Muscle of leg (tissue), 11 donors: ENCODE data around the gene G6PD. TPM values are rescaled to one million over a fixed set of nuclear protein-coding genes. Genes with fewer than 3 reads are reported as not detected.
"Not testable (repeated sequence)": the region's sequence is repeated elsewhere in the genome, so short reads cannot be mapped to it uniquely, and the experiment has no call there.

ENCODE experiments used
- DNase-seq: peaks from one replicate; pipeline ENCODE4 v3.0.0; 2013
- H3K27ac ChIP-seq: one replicate; pipeline ENCODE4 v1.5.1; 2013; ENCODE audit warnings: mild to moderate bottlenecking, low read length, control low read depth
- H3K27me3 ChIP-seq: one replicate; pipeline ENCODE4 v1.6.1; 2013; ENCODE audit warnings: low read length; ENCODE audit not compliant: control insufficient read depth, insufficient read depth
- H3K36me3 ChIP-seq: one replicate; pipeline ENCODE4 v1.6.1; 2013; ENCODE audit warnings: low read length; ENCODE audit not compliant: control insufficient read depth, insufficient read depth
- H3K4me1 ChIP-seq: one replicate; pipeline ENCODE4 v1.6.1; 2013; ENCODE audit warnings: low read length; ENCODE audit not compliant: control insufficient read depth, insufficient read depth
- H3K4me3 ChIP-seq: one replicate; pipeline ENCODE4 v1.5.1; 2013; ENCODE audit warnings: low read length, control low read depth
- H3K9me3 ChIP-seq: replicated peaks from 2 replicates; pipeline ENCODE4 v1.6.1; 2013; ENCODE audit warnings: low read depth, low read length; ENCODE audit not compliant: control insufficient read depth
- WGBS: methylation state at CpG from one replicate; pipeline ENCODE4 v1.1.5; 2013; ENCODE audit warnings: missing lambda C conversion rate; ENCODE audit not compliant: insufficient coverage; 5-methylcytosine and 5-hydroxymethylcytosine counted together
- polyA plus RNA-seq, 8 donors: library from polyadenylated mRNA; unstranded; fragments of 120-200 nt; gene quantifications; one replicate each; pipeline versions ENCODE4 v1.2.1 to v1.2.3, GENCODE V29; 2013; ENCODE audit warnings: inconsistent platforms in 1 of 8, low replicate concordance in 1 of 8; ENCODE audit not compliant: insufficient read length in 8 of 8, insufficient read depth in 1 of 8
- total RNA-seq: library from RNA; stranded (reverse); fragments of 120-200 nt; gene quantifications from one replicate; pipeline ENCODE4 v1.2.4, GENCODE V29; 2013

The G6PD gene
- total and polyA plus RNA-seq, 9 donors = 5.8 to 19.4 (median 13.5) TPM

- not testable (repeated sequence) for H3K4me1 ChIP-seq, DNase-seq, H3K27ac ChIP-seq, H3K36me3 ChIP-seq, H3K27me3 ChIP-seq, H3K9me3 ChIP-seq, H3K4me3 ChIP-seq
- WGBS = no CpG with 5 or more reads among the region's 10 CpGs
These were observed 26.4 kb upstream of the G6PD start for GRCh38 chrX:154573061-154573460.

GRCh38 chrX:154570361-154570760 is 23.7 kb upstream of the G6PD start:
- not testable (repeated sequence) for H3K9me3 ChIP-seq, H3K27ac ChIP-seq, H3K4me3 ChIP-seq, DNase-seq, H3K36me3 ChIP-seq, H3K4me1 ChIP-seq, H3K27me3 ChIP-seq
- no CpG with 5 or more reads among the region's 11 CpGs for WGBS

GRCh38 chrX:154562295-154562694 is 15.6 kb upstream of the G6PD start:
- H3K9me3 ChIP-seq, H3K27ac ChIP-seq, H3K4me1 ChIP-seq, H3K4me3 ChIP-seq, DNase-seq, H3K36me3 ChIP-seq, H3K27me3 ChIP-seq: not testable (repeated sequence)
- WGBS = no CpG with 5 or more reads among the region's 10 CpGs

GRCh38 chrX:154560326-154560725 is 13.7 kb upstream of the G6PD start:
- not testable (repeated sequence) for DNase-seq, H3K9me3 ChIP-seq, H3K36me3 ChIP-seq, H3K27me3 ChIP-seq, H3K4me3 ChIP-seq, H3K4me1 ChIP-seq, H3K27ac ChIP-seq
- no CpG with 5 or more reads among the region's 31 CpGs for WGBS

GRCh38 chrX:154558896-154559295 is 12.2 kb upstream of the G6PD start:
- not testable (repeated sequence) for H3K4me1 ChIP-seq, H3K9me3 ChIP-seq, H3K27ac ChIP-seq, H3K36me3 ChIP-seq, DNase-seq, H3K4me3 ChIP-seq, H3K27me3 ChIP-seq
- no CpG with 5 or more reads among the region's 21 CpGs for WGBS

- not testable (repeated sequence) for DNase-seq, H3K4me1 ChIP-seq, H3K4me3 ChIP-seq, H3K27me3 ChIP-seq, H3K9me3 ChIP-seq, H3K27ac ChIP-seq, H3K36me3 ChIP-seq
- no CpG with 5 or more reads among the region's 24 CpGs for WGBS
These were observed 11.5 kb upstream of the G6PD start for GRCh38 chrX:154558060-154558690.

GRCh38 chrX:154552112-154552806 is 5.6 kb upstream of the G6PD start:
- peaks cover 12% of the 10 kb centered on the region for H3K36me3 ChIP-seq
- H3K9me3 ChIP-seq, H3K4me1 ChIP-seq, H3K4me3 ChIP-seq, H3K27me3 ChIP-seq, H3K27ac ChIP-seq, DNase-seq: not testable (repeated sequence)
- WGBS = 82% methylated on average over 2 of the region's 18 CpGs

GRCh38 chrX:154549766-154550165 is 3.1 kb upstream of the G6PD start:
- no peak overlapping the region for H3K4me3 ChIP-seq
- no CpG with 5 or more reads among the region's 1 CpG for WGBS
- peaks cover 17% of the 10 kb centered on the region for H3K4me1 ChIP-seq
- peaks cover 2% of the 10 kb centered on the region for H3K9me3 ChIP-seq
- H3K36me3 ChIP-seq = peaks cover 14% of the 10 kb centered on the region
- DNase-seq = no peak
- no peaks in the 10 kb centered on the region for H3K27me3 ChIP-seq
- H3K27ac ChIP-seq = no peak overlapping the region

- H3K27me3 ChIP-seq = no peaks in the 10 kb centered on the region
- peak overlapping the region; percentile 96 for H3K27ac ChIP-seq
- DNase-seq = no peak
- peaks cover 19% of the 10 kb centered on the region for H3K4me1 ChIP-seq
- peaks cover 9% of the 10 kb centered on the region for H3K36me3 ChIP-seq
- peak overlapping the region; percentile 77 for H3K4me3 ChIP-seq
- 47% methylated on average over 6 of the region's 9 CpGs for WGBS
- H3K9me3 ChIP-seq = peaks cover 2% of the 10 kb centered on the region
These were observed 1.3 kb upstream of the G6PD start for GRCh38 chrX:154548028-154548316.

- peaks cover 19% of the 10 kb centered on the region for H3K4me1 ChIP-seq
- H3K27ac ChIP-seq = peak within 1 kb of the TSS; percentile 96
- no peaks in the 10 kb centered on the region for H3K27me3 ChIP-seq
- peak within 1 kb of the TSS; percentile 77 for H3K4me3 ChIP-seq
- H3K9me3 ChIP-seq = peaks cover 2% of the 10 kb centered on the region
- DNase-seq = peak; percentile 96
- 30% methylated on average over 69 of the region's 69 CpGs for WGBS
- H3K36me3 ChIP-seq = peaks cover 8% of the 10 kb centered on the region
These were observed 790 bp upstream of the G6PD start, which contains the start of gene IKBKG for GRCh38 chrX:154547245-154548027. TSS of gene IKBKG (plus strand) at chrX:154547620. CDS start at chrX:154552003, 4,383 bp downstream.
